SU-DHL-6 (cell line): ENCODE measurements around the gene CDK5RAP3.
A peak's percentile ranks its signal among the peaks of the same experiment; 100 is the strongest.

Experiments
- H2AFZ ChIP-seq: fragments of 200-600 bp; sonication (generic); 2 replicates; pipeline ENCODE4 v1.6.1; 2014; ENCODE audit warnings: low read depth, mild to moderate bottlenecking, moderate library complexity, mixed read lengths, antibody characterized with exemption, low read length; ENCODE audit not compliant: severe bottlenecking
- H3F3A ChIP-seq: fragments of 200-600 bp; shearing (Covaris generic); 2 replicates; pipeline ENCODE4 v1.6.0; 2016; ENCODE audit warnings: antibody characterized with exemption, mild to moderate bottlenecking; ENCODE audit not compliant: insufficient read depth
- H3K27ac ChIP-seq: fragments of 200-600 bp; sonication (generic); 2 replicates; pipeline ENCODE4 v1.5.1; 2016; ENCODE audit warnings: low read depth, mild to moderate bottlenecking, low read length, moderate library complexity, mixed read lengths
- H3K27me3 ChIP-seq: fragments of 200-600 bp; sonication (generic), shearing (Covaris generic); 2 replicates; pipeline ENCODE4 v1.6.0; 2014; ENCODE audit warnings: mild to moderate bottlenecking, low read length
- H3K36me3 ChIP-seq: fragments of 200-600 bp; sonication (generic); 2 replicates; pipeline ENCODE4 v1.6.1; 2014; ENCODE audit warnings: mild to moderate bottlenecking, low read length, mixed read lengths
- H3K4me2 ChIP-seq: fragments of 300-600, 200-600 bp; shearing (Covaris generic), sonication (generic); 2 replicates; pipeline ENCODE4 v1.6.0; 2014; ENCODE audit warnings: low read length, low read depth, mild to moderate bottlenecking; ENCODE audit not compliant: poor library complexity, severe bottlenecking
- H3K4me3 ChIP-seq: fragments of 200-600 bp; sonication (generic); 2 replicates; pipeline ENCODE4 v1.5.1; 2014; ENCODE audit warnings: antibody characterized with exemption, low read length, mild to moderate bottlenecking, mixed read lengths; ENCODE audit not compliant: insufficient read depth, poor library complexity, severe bottlenecking
- H3K79me2 ChIP-seq: fragments of 200-600 bp; sonication (generic); 2 replicates; pipeline ENCODE4 v1.6.1; 2014; ENCODE audit warnings: mild to moderate bottlenecking, low read length, moderate library complexity; ENCODE audit not compliant: insufficient read depth
- H3K9ac ChIP-seq: fragments of 200-600 bp; sonication (generic); 2 replicates; pipeline ENCODE4 v1.7.0; 2014; ENCODE audit warnings: mild to moderate bottlenecking, low read length
- H3K9me2 ChIP-seq: fragments of 200-600 bp; sonication (generic); replicated peaks from 2 replicates; pipeline ENCODE4 v1.6.1; 2014; ENCODE audit warnings: low read length; ENCODE audit not compliant: insufficient read depth
- H3K9me3 ChIP-seq: fragments of 200-600 bp; sonication (generic); 2 replicates; pipeline ENCODE4 v1.6.1; 2014; ENCODE audit warnings: low read length, mixed read lengths; ENCODE audit not compliant: insufficient read depth
- H4K20me1 ChIP-seq: fragments of 200-600 bp; sonication (generic); 2 replicates; pipeline ENCODE4 v1.6.1; 2014; ENCODE audit warnings: low read depth, mild to moderate bottlenecking, antibody characterized with exemption, low read length, moderate library complexity, mixed read lengths
- EZH2phosphoT487 ChIP-seq: fragments of 200-600 bp; sonication (generic), shearing (Covaris generic); conservative IDR thresholded peaks from 2 replicates; pipeline ENCODE4 v1.6.1; 2018; ENCODE audit warnings: mild to moderate bottlenecking, antibody characterized with exemption, low read length, moderate library complexity, mixed read lengths
- TF ChIP-seq, protein P1 (sequence below): fragments of 200-600 bp; sonication (generic); IDR thresholded peaks from one replicate; pipeline ENCODE4 v1.5.1; 2017; ENCODE audit warnings: antibody characterized with exemption, mild to moderate bottlenecking, low read length, moderate library complexity; ENCODE audit not compliant: insufficient read depth, poor library complexity, severe bottlenecking

Gene CDK5RAP3

DNA sequence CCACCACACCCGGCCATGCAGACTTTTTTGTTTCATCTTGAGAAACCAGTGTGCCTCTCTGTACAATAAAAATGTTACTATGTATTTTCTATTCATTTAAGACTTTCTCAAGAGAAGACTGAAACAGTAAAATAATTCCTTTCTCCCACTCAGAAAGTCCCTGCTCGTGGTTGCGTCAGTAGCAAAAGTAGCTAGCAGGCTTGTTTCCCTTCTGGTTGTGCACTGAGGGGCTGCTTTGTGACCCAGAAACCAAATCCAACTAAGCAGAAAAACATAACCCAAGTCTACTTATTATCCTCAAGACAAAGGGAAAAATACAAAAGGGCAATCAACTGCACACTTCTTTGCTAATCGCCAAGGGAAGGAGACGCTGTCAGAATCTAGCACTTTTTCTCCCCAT, 33.0 kb upstream of the CDK5RAP3 start:
- Histone ChIP-seq H3K27ac (no peak overlapping the region), H3K9me2 (no peaks in the 10 kb centered on the region), H3K9me3 (no peaks in the 10 kb centered on the region), H3K9ac (no peak overlapping the region), H3K79me2 (peaks cover 8% of the 10 kb centered on the region; the same call in 1 of the 2 replicates), H3K4me2 (no peak overlapping the region), H4K20me1 (no peaks in the 10 kb centered on the region), H2AFZ (no peak overlapping the region), H3K36me3 (no peaks in the 10 kb centered on the region), H3F3A (peaks cover 6% of the 10 kb centered on the region), H3K27me3 (no peaks in the 10 kb centered on the region), H3K4me3 (no peak overlapping the region)
- TF ChIP-seq EZH2phosphoT487, result no peak
- TF ChIP-seq, protein P1, sequence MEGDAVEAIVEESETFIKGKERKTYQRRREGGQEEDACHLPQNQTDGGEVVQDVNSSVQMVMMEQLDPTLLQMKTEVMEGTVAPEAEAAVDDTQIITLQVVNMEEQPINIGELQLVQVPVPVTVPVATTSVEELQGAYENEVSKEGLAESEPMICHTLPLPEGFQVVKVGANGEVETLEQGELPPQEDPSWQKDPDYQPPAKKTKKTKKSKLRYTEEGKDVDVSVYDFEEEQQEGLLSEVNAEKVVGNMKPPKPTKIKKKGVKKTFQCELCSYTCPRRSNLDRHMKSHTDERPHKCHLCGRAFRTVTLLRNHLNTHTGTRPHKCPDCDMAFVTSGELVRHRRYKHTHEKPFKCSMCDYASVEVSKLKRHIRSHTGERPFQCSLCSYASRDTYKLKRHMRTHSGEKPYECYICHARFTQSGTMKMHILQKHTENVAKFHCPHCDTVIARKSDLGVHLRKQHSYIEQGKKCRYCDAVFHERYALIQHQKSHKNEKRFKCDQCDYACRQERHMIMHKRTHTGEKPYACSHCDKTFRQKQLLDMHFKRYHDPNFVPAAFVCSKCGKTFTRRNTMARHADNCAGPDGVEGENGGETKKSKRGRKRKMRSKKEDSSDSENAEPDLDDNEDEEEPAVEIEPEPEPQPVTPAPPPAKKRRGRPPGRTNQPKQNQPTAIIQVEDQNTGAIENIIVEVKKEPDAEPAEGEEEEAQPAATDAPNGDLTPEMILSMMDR, result no peak

DNA sequence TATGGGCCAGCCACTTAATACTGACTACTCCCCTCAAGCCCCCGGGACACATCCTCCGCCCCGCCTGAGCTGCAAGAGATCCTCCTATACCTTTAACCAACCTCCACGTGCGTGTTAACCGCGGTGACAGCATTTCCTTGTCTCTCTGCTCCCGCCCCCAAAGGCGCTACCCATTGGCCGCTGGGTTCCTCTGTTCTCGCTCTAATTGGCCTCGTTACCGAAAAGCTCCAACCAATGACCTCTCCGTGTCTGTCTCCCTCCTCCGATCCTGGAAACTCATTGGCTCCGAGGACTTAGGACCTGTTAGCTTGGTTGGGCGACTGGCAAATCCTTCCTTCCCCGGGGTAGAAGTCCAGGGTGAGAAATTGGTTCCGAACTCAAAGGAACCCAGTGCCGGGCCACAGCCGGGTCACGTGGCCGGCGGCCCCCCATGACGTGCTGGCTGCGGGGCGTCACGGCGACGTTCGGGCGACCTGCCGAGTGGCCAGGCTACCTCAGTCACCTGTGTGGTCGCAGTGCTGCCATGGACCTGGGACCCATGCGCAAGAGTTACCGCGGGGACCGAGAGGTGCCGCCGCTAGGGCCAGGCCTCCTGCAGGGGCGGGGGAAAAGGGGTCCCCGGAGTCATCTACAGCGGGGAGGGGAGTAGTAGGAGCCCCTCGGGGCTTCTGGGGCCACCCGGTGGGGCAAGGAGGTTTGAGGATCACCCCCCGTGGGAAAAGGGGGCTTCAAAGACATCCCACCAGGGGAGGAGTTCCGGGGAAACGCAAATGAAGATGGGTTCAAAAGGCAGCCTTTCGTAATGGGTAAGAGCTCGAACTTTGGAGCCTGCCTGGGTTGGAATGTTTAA, 29.4 kb upstream of the CDK5RAP3 start, which contains the start of gene PNPO:
Gene PNPO, plus strand, starts transcription at position 326 of the 850 bp plus-strand sequence. Its CDS starts 105 bp downstream, at position 431.
- Histone ChIP-seq H3K4me2 (peak within 1 kb of the TSS; percentile 80), H3K79me2 (peaks cover 8% of the 10 kb centered on the region; the same call in 1 of the 2 replicates), H3K36me3 (no peaks in the 10 kb centered on the region), H3K9me2 (no peaks in the 10 kb centered on the region), H3K9me3 (no peaks in the 10 kb centered on the region), H4K20me1 (no peaks in the 10 kb centered on the region), H3K4me3 (peak within 1 kb of the TSS; percentile 87), H3K27ac (peak within 1 kb of the TSS; percentile 23), H3K9ac (peak within 1 kb of the TSS; percentile 86), H3K27me3 (no peaks in the 10 kb centered on the region), H3F3A (peaks cover 15% of the 10 kb centered on the region), H2AFZ (peak within 1 kb of the TSS; percentile 78)
- TF ChIP-seq, protein P1, result no peak
- no peak for TF ChIP-seq EZH2phosphoT487

DNA sequence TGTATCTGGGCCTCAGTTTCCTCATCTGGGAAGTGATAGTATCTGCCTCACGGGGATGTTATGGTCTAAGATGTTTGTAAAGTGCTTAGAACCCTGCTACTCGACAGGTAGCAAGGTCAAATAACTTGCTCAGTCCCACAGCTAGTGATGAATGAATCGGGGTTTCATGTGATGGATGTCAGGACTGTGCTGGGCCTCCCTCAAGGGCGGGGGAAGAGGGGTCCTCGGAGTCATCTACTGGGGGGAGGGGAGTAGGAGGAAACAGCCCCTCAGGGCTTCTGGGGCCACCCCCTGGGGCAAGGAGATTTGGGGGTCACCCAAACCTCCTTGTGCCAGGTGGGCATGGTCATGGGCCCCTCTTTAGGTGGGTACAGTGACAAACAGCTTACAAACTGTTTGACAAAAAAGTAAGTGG, 28.8 kb upstream of the CDK5RAP3 start:
- Histone ChIP-seq H3K27ac (peak overlapping the region; percentile 23; the same call in 1 of the 2 replicates), H3K9me2 (no peaks in the 10 kb centered on the region), H3K79me2 (peaks cover 8% of the 10 kb centered on the region; the same call in 1 of the 2 replicates), H3K9me3 (no peaks in the 10 kb centered on the region), H2AFZ (peak overlapping the region; percentile 78), H3K4me2 (peak overlapping the region; percentile 80), H4K20me1 (no peaks in the 10 kb centered on the region), H3K36me3 (no peaks in the 10 kb centered on the region), H3F3A (peaks cover 15% of the 10 kb centered on the region), H3K9ac (peak overlapping the region; percentile 86), H3K27me3 (no peaks in the 10 kb centered on the region), H3K4me3 (peak overlapping the region; percentile 87)
- no peak for TF ChIP-seq EZH2phosphoT487
- TF ChIP-seq, protein P1, result no peak
